H1 (cell line): ENCODE data around the gene SLC9A2.

ENCODE experiments used
- ATF2 ChIP-seq: IDR thresholded peaks from 2 replicates; pipeline ENCODE4 v1.6.1; 2012; ENCODE audit warnings: low read length, inconsistent platforms
- CHD2 ChIP-seq: IDR thresholded peaks from 2 replicates; pipeline ENCODE4 v1.6.1; 2012; ENCODE audit warnings: low read length, improper control_type of control experiment
- CREB1 ChIP-seq: IDR thresholded peaks from 2 replicates; pipeline ENCODE4 v1.6.1; 2012; ENCODE audit warnings: inconsistent platforms
- CTCF ChIP-seq, 3 experiments: IDR thresholded peaks; 1 replicate in 2 of 3; 2 replicates in 1 of 3; pipeline versions ENCODE4 v1.5.1 to v1.6.1; 2011; ENCODE audit warnings: low read length in 3 of 3, mild to moderate bottlenecking in 3 of 3, inconsistent platforms in 2 of 3, low read depth in 1 of 3, moderate library complexity in 1 of 3; ENCODE audit not compliant: insufficient read depth in 1 of 3; ENCODE audit errors: control extremely low read depth in 1 of 3
- EP300 ChIP-seq, 2 experiments: IDR thresholded peaks; 1 replicate in 1 of 2; 2 replicates in 1 of 2; pipeline ENCODE4 v1.6.1; 2011 to 2012; ENCODE audit warnings: low read depth in 2 of 2, low read length in 2 of 2, mild to moderate bottlenecking in 2 of 2, borderline replicate concordance in 1 of 2, inconsistent platforms in 1 of 2, moderate library complexity in 1 of 2
- EZH2 ChIP-seq: fragments of 200-600 bp; sonication (generic); IDR thresholded peaks from 2 replicates; pipeline ENCODE4 v1.7.1; 2012; ENCODE audit warnings: low read depth, mild to moderate bottlenecking, moderate library complexity, low read length, inconsistent platforms; ENCODE audit not compliant: severe bottlenecking
- JUN ChIP-seq: IDR thresholded peaks from 2 replicates; pipeline ENCODE4 v1.6.1; 2011; ENCODE audit warnings: low read depth, mild to moderate bottlenecking, improper control_type of control experiment, low read length
- JUND ChIP-seq: IDR thresholded peaks from 2 replicates; pipeline ENCODE4 v1.6.1; 2011; ENCODE audit warnings: mild to moderate bottlenecking, improper control_type of control experiment, low read length
- MAX ChIP-seq: IDR thresholded peaks from 2 replicates; pipeline ENCODE4 v1.6.1; 2012; ENCODE audit warnings: inconsistent platforms
- POLR2A ChIP-seq, 2 experiments: IDR thresholded peaks; 1 replicate in 1 of 2; 2 replicates in 1 of 2; pipeline ENCODE4 v1.6.1; 2011; ENCODE audit warnings: low read depth in 2 of 2, low read length in 2 of 2, mild to moderate bottlenecking in 2 of 2; ENCODE audit errors: control extremely low read depth in 1 of 2
- POLR2AphosphoS5 ChIP-seq: IDR thresholded peaks from 2 replicates; pipeline ENCODE4 v1.6.1; 2011; ENCODE audit warnings: low read depth, low read length
- RAD21 ChIP-seq, 2 experiments: IDR thresholded peaks in 1 of 2; conservative IDR thresholded peaks in 1 of 2; 2 replicates each; pipeline ENCODE4 v1.6.1; 2011; ENCODE audit warnings: low read depth in 2 of 2, low read length in 2 of 2, improper control_type of control experiment in 1 of 2, inconsistent platforms in 1 of 2, mild to moderate bottlenecking in 1 of 2, moderate library complexity in 1 of 2
- SP1 ChIP-seq: IDR thresholded peaks from 2 replicates; pipeline ENCODE4 v1.6.1; 2011; ENCODE audit warnings: low read depth, low read length
- SRF ChIP-seq: IDR thresholded peaks from 2 replicates; pipeline ENCODE4 v1.6.1; 2011; ENCODE audit warnings: mild to moderate bottlenecking, low read depth, low read length, moderate library complexity

GRCh38 chr2:102632380-102633175 lies 13.2 kb downstream of the SLC9A2 start:
- TF ChIP-seq SRF (no peak), JUND (no peak), RAD21 (IDR thresholded peaks at IDR 0.05 in 1 of 2, conservative IDR thresholded peaks at IDR 0.05 in 1 of 2; ENCODE audit: low read depth in 2 of 2, low read length in 2 of 2) (no peak), CREB1 (no peak), CHD2 (no peak), JUN (no peak), POLR2A (IDR thresholded peaks at IDR 0.05; ENCODE audit: control extremely low read depth in 1 of 2, low read depth in 2 of 2, low read length in 2 of 2) (no peak), EP300 (IDR thresholded peaks at IDR 0.05; ENCODE audit: borderline replicate concordance in 1 of 2, low read depth in 2 of 2, low read length in 2 of 2) (no peak), CTCF (IDR thresholded peaks at IDR 0.05; ENCODE audit: control extremely low read depth in 1 of 3, insufficient read depth in 1 of 3, low read depth in 1 of 3, low read length in 3 of 3) (no peak), EZH2 (no peak), ATF2 (no peak), POLR2AphosphoS5 (no peak), SP1 (no peak), MAX (no peak)
